ENCODE data around the gene RERE.

GRCh38 chr1:8817412-8818324 is at the start of gene RERE:
- TF ChIP-seq CTCF (IDR thresholded peaks at IDR 0.05; ENCODE audit: insufficient read depth, low read length, poor library complexity, severe bottlenecking) (no peak), EZH2phosphoT487 (conservative IDR thresholded peaks at IDR 0.05; ENCODE audit: low read length) (no peak)

Measured in SU-DHL-6 (cell line).